Fibroblast of gingiva (primary cell): ENCODE results near the gene KDR.
A peak's percentile ranks its signal among the peaks of the same experiment; 100 is the strongest.

ENCODE experiments used
- DNase-seq: peaks from one replicate; pipeline ENCODE4 v3.0.0-alpha.2; 2011; ENCODE audit warnings: low read depth

KDR gene

GRCh38 chr4:55123791-55124190, 1.6 kb downstream of the KDR start:
- DNase-seq, result no peak

DNA sequence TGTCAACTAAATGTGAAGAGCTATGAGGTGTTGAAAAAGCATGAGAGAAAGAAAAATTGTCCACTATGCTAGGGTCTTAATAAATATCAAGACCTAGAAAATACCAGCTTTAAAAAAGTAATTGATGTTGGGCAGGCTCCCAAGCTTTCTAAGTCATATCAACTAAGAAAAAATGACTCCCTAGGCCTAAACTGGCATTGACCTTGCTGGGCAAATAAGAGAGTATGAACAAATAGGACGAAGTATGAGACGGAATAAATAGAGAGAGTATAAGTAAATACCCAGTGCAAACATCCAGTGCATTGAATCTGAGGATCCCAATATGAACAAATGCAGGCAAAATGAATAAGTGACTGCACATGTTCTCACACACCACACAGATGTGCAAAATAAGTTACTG, 3.2 kb downstream of the KDR start:
- no peak for DNase-seq

DNA sequence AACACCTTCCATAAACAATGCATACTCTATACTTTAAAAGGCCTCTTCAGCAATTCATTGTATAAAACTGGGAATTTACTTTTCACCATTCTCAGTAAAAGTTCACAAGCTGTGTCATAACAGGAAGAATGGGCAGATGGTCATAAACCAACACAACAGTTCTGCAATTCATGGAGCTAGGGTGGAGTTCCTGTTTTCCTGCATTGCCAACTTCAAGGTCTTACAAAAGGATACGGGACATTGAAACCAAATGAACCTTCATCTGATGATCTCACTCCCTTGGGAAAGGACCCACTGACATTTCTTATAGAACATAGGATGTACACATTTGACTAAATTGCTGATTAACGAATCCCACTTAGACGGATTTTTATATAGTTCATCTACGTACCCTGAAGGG, 4.1 kb downstream of the KDR start:
- DNase-seq, result no peak

GRCh38 chr4:55118397-55118796, 7.0 kb downstream of the KDR start:
- no peak for DNase-seq

GRCh38 chr4:55117511-55117910, 7.9 kb downstream of the KDR start:
- no peak for DNase-seq

GRCh38 chr4:55116450-55116849, 8.9 kb downstream of the KDR start:
- DNase-seq, result no peak

DNA sequence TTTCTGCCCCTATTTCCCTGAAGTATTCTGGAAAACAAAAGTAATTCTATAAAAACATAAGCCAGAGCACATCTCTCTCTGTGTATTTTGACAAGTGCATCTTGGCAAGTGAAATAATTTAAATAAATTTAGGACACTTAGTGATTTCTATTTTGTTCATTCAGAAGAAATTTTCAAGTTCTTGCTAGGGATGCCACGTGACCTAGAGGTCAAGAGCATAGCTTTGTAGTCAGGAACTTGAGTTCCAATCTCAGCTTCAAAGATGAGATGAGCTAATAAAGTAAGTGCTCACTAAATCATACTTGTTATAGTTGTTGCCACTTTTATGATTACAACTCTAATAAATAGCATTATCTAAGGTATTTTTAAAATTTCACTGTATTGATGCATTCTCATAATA, 13.8 kb downstream of the KDR start:
- DNase-seq, result no peak

DNA sequence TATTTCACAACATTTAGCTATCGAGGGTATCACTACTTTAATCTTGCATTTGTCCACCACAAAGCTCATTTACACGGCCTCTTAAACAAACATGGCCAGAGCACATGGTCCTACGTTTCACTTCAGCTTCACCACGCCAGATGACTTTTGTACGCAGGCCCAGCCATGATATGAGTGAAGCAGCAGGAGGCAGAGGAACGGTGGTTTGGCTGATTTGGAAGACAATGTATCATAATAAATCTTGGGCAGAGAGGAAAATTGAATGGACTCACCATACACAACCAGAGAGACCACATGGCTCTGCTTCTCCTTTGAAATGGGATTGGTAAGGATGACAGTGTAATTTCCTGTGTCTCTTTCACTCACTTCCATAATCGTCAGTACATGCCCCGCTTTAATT, 15.3 kb downstream of the KDR start:
- DNase-seq, result no peak

GRCh38 chr4:55107054-55107453, 18.3 kb downstream of the KDR start:
- no peak for DNase-seq

DNA sequence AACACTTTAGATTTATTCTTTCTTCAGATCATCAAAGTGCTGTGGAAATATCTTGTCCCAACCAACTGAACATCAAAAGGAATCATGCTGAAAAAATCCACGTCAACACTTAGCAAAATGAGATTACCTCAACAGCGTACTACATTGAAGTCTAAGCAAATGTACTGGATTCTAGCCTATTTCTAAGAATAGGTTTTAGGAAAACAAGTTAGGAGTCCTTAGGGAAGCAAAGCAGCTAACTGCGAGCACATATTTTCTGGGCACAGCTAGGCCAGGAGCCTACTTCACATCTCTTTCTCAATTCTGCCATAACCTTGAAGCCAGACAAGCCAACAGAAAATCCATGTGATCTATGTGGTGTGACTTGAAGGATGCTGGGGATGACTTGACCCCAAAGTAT, 22.2 kb downstream of the KDR start:
- no peak for DNase-seq

DNA sequence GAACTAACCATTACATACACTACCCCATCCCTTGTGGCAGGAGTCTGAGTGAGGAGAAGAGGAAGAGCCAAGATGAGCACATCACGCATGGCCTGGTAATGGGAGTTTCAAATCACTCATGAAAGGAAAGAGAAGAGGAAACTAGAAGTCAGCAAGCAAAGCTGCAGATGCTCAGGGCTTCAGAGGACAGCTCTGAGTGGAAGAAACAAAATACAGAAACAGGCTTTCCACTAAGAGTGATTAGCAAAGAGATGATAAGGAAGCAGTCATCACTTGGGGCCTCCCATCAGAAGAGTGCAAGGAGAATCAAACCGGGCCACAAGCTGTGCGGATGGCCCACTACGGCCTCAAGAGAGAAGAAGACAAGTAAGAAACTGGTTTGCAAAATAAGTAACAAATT, 25.6 kb downstream of the KDR start:
- DNase-seq, result no peak

- no peak for DNase-seq
Measured at GRCh38 chr4:55098456-55099204, 26.8 kb downstream of the KDR start.

- DNase-seq, result no peak
Measured at GRCh38 chr4:55096619-55097018, 28.8 kb downstream of the KDR start.

DNA sequence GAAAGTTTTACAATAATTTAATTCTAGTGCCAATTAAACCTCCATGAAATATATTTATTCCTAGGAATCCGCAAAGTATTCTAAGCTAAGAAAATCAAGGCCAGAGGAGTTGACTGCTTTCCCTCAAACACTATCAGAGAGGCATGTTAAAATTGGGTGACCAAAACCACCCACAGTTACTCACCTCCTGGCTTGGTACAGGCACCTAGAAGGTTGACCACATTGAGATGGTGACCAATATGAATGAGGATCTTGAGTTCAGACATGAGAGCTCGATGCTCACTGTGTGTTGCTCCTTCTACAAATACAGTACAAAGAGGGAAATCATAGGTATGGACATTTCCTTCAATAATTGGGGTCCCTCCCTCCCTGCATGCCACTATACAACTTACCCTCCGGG, 29.4 kb downstream of the KDR start:
- DNase-seq, result no peak

GRCh38 chr4:55092504-55092903, 32.9 kb downstream of the KDR start:
- DNase-seq, result no peak

- no peak for DNase-seq
Measured at GRCh38 chr4:55089916-55090315, 35.5 kb downstream of the KDR start.

DNA sequence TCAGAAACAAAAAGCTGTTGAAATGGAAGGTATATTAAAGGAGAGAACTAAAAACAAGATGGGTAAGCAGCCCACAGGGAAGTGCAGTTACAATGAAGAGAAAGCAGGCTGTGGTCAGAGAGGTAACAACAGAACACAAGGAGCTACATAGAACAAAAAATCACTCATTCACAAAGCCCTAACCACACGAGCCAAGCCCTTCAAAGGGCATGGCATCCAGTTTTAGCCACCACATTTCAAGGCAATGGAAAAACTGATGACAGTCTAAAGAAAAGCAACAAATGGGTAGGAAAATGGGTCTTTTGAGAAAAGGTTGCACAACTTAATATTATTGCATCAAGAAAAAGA, 37.5 kb downstream of the KDR start:
- no peak for DNase-seq

GRCh38 chr4:55087009-55087912, 38.1 kb downstream of the KDR start:
- DNase-seq, result peak; percentile 23

DNA sequence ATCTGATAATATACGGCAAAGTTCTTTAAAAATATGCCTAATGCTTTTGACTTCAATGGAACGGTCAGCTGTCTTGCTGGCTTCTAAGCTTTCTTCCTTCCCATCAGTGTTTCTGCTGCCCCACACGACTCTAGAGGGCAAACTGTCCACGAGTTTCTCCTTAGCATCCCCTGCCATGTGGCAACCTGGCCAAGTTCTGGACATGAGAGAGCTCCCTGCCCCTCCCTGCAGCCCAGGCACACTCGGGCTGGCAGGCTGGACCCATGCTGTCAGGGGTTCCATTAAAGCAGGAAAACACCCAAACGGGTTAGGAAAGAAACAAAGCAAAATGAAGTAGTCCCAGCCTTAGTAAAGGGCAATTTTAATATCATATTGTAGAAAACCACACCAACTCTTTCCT, 38.8 kb downstream of the KDR start:
- no peak for DNase-seq

DNA sequence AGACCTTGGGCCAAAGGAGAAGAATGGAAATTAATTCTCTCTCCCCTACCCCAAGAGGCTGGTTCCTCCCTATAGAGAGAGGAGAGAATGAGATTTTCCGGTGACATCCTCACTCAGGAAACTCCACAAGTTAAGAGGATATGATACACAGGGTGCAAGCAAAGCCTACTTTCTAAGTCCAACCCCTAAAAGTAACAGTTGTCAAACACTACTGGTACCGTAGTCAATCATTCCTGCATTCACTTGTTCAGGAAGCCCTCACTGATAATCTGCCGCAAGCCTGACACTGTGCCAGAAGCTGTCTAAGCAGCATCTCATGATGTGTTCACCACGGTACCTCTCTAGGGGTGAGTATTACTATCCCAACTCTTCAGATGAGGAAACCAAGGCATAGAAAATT, 41.7 kb downstream of the KDR start:
- DNase-seq, result no peak

GRCh38 chr4:55082756-55083155, 42.6 kb downstream of the KDR start:
- DNase-seq, result no peak

GRCh38 chr4:55080174-55080865, 45.1 kb downstream of the KDR start:
- DNase-seq, result peak; percentile 72
